DND-41 (cell line): ENCODE results near the gene PLEK.

Source experiments
- EZH2 ChIP-seq: IDR thresholded peaks from 3 replicates; pipeline ENCODE4 v1.6.1; 2012; ENCODE audit warnings: borderline replicate concordance, low read depth, mild to moderate bottlenecking, moderate library complexity, low read length, inconsistent platforms; ENCODE audit not compliant: severe bottlenecking
- TF ChIP-seq, protein P1 (sequence below): IDR thresholded peaks from 2 replicates; pipeline ENCODE4 v1.5.1; 2012; ENCODE audit warnings: borderline replicate concordance, low read length, moderate library complexity, mild to moderate bottlenecking; ENCODE audit not compliant: poor library complexity, severe bottlenecking; ENCODE audit errors: extremely low read depth

GRCh38 chr2:68356599-68357239, 8.4 kb upstream of the PLEK start:
- no peak for TF ChIP-seq EZH2
- TF ChIP-seq, protein P1, sequence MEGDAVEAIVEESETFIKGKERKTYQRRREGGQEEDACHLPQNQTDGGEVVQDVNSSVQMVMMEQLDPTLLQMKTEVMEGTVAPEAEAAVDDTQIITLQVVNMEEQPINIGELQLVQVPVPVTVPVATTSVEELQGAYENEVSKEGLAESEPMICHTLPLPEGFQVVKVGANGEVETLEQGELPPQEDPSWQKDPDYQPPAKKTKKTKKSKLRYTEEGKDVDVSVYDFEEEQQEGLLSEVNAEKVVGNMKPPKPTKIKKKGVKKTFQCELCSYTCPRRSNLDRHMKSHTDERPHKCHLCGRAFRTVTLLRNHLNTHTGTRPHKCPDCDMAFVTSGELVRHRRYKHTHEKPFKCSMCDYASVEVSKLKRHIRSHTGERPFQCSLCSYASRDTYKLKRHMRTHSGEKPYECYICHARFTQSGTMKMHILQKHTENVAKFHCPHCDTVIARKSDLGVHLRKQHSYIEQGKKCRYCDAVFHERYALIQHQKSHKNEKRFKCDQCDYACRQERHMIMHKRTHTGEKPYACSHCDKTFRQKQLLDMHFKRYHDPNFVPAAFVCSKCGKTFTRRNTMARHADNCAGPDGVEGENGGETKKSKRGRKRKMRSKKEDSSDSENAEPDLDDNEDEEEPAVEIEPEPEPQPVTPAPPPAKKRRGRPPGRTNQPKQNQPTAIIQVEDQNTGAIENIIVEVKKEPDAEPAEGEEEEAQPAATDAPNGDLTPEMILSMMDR: no peak
